ELR (cell line): ENCODE results near the gene PRKAB1.

Source experiments
- DNase-seq: peaks from one replicate; pipeline ENCODE4 v3.0.0-alpha.2; 2015; ENCODE audit warnings: low read depth

Gene PRKAB1

GRCh38 chr12:119661882-119662281, 6.1 kb upstream of the PRKAB1 start:
- no peak for DNase-seq

GRCh38 chr12:119664642-119665041, 3.3 kb upstream of the PRKAB1 start:
- DNase-seq: no peak

GRCh38 chr12:119665164-119665929, 2.6 kb upstream of the PRKAB1 start:
- DNase-seq: no peak

- no peak for DNase-seq
Measured at GRCh38 chr12:119666226-119666795, 1.6 kb upstream of the PRKAB1 start.

GRCh38 chr12:119666900-119667576, 895 bp upstream of the PRKAB1 start:
- DNase-seq: no peak

- peak; percentile 32 for DNase-seq
Measured at GRCh38 chr12:119668324-119668841, 450 bp downstream of the PRKAB1 start.

- no peak for DNase-seq
Measured at GRCh38 chr12:119669744-119670472, 2.0 kb downstream of the PRKAB1 start.

- no peak for DNase-seq
Measured at GRCh38 chr12:119671070-119671469, 3.1 kb downstream of the PRKAB1 start.

GRCh38 chr12:119672194-119672593, 4.3 kb downstream of the PRKAB1 start:
- DNase-seq: no peak

GRCh38 chr12:119673634-119674033, 5.7 kb downstream of the PRKAB1 start:
- no peak for DNase-seq

GRCh38 chr12:119674560-119674959, 6.6 kb downstream of the PRKAB1 start:
- DNase-seq: no peak

GRCh38 chr12:119676022-119676421, 8.1 kb downstream of the PRKAB1 start:
- DNase-seq: no peak

GRCh38 chr12:119676573-119676972, 8.6 kb downstream of the PRKAB1 start:
- no peak for DNase-seq

GRCh38 chr12:119678459-119678858, 10.5 kb downstream of the PRKAB1 start:
- no peak for DNase-seq

GRCh38 chr12:119679081-119679480, 11.1 kb downstream of the PRKAB1 start:
- DNase-seq: no peak

GRCh38 chr12:119679490-119679889, 11.6 kb downstream of the PRKAB1 start:
- no peak for DNase-seq

- DNase-seq: no peak
Measured at GRCh38 chr12:119681111-119681510, 13.2 kb downstream of the PRKAB1 start.

GRCh38 chr12:119681728-119682638, 14.1 kb downstream of the PRKAB1 start:
- DNase-seq: no peak

- no peak for DNase-seq
Measured at GRCh38 chr12:119682639-119683252, 14.8 kb downstream of the PRKAB1 start.

- DNase-seq: peak; percentile 78
Measured at GRCh38 chr12:119683413-119683812, 15.5 kb downstream of the PRKAB1 start.

GRCh38 chr12:119683816-119684215, 15.9 kb downstream of the PRKAB1 start:
- no peak for DNase-seq
